Nephron progenitor cell (in vitro differentiated cells): ENCODE data around the gene GRM8.

Experiments used
- DNase-seq: peaks from one replicate; pipeline ENCODE4 v3.0.0; 2021
- H3K27ac Mint-ChIP-seq: 2 replicates; pipeline ENCODE4 v1.8.0; 2021; ENCODE audit warnings: mild to moderate bottlenecking, moderate library complexity, mixed read lengths
- H3K27me3 Mint-ChIP-seq: 2 replicates; pipeline ENCODE4 v1.8.0; 2021; ENCODE audit warnings: mild to moderate bottlenecking, low read depth, mixed read lengths; ENCODE audit not compliant: poor library complexity
- H3K36me3 Mint-ChIP-seq: 2 replicates; pipeline ENCODE4 v1.8.0; 2021; ENCODE audit warnings: low read depth, mixed read lengths
- H3K4me1 Mint-ChIP-seq: 2 replicates; pipeline ENCODE4 v1.8.0; 2021; ENCODE audit warnings: mixed read lengths
- H3K4me3 Mint-ChIP-seq: 2 replicates; pipeline ENCODE4 v1.8.0; 2021; ENCODE audit warnings: mild to moderate bottlenecking, moderate library complexity, mixed read lengths
- H3K9me3 Mint-ChIP-seq: 2 replicates; pipeline ENCODE4 v1.8.0; 2021; ENCODE audit warnings: mild to moderate bottlenecking, moderate library complexity, mixed read lengths
- CTCF ChIP-seq: fragments of 200-600 bp; sonication (generic); IDR thresholded peaks from 2 replicates; pipeline ENCODE4 v1.5.0; 2021; ENCODE audit warnings: antibody characterized with exemption

The GRM8 gene

GRCh38 chr7:126818393-126819196 is 434.1 kb downstream of the GRM8 start:
- TF ChIP-seq CTCF: no peak
- H3K9me3 Mint-ChIP-seq: no peaks in the 10 kb centered on the region

GRCh38 chr7:126809188-126809587 is 443.6 kb downstream of the GRM8 start:
- Mint-ChIP-seq H3K9me3 (peaks cover 10% of the 10 kb centered on the region), H3K27ac (no peak overlapping the region)
- DNase-seq: no peak

More at GRCh38 chr7:126818393-126819196, 434.1 kb downstream of the GRM8 start:
- Mint-ChIP-seq H3K4me3 (no peak overlapping the region), H3K4me1 (no peaks in the 10 kb centered on the region), H3K27me3 (no peaks in the 10 kb centered on the region), H3K36me3 (no peaks in the 10 kb centered on the region), H3K27ac (no peak overlapping the region)
- no peak for DNase-seq

GRCh38 chr7:126806614-126807013 is 446.1 kb downstream of the GRM8 start:
- Mint-ChIP-seq H3K36me3 (no peaks in the 10 kb centered on the region), H3K4me1 (no peaks in the 10 kb centered on the region), H3K9me3 (peaks cover 18% of the 10 kb centered on the region), H3K27me3 (peaks cover 11% of the 10 kb centered on the region), H3K4me3 (no peak overlapping the region), H3K27ac (no peak overlapping the region)
- DNase-seq: no peak
- no peak for TF ChIP-seq CTCF

More at GRCh38 chr7:126809188-126809587, 443.6 kb downstream of the GRM8 start:
- H3K36me3 Mint-ChIP-seq: no peaks in the 10 kb centered on the region
- H3K27me3 Mint-ChIP-seq: peaks cover 11% of the 10 kb centered on the region
- H3K4me1 Mint-ChIP-seq: no peaks in the 10 kb centered on the region
- H3K4me3 Mint-ChIP-seq: no peak overlapping the region
- TF ChIP-seq CTCF: no peak

GRCh38 chr7:126805351-126805750 is 447.4 kb downstream of the GRM8 start:
- no peak for TF ChIP-seq CTCF
- no peak overlapping the region for H3K27ac Mint-ChIP-seq
- H3K9me3 Mint-ChIP-seq: peaks cover 9% of the 10 kb centered on the region
- H3K4me3 Mint-ChIP-seq: no peak overlapping the region
- no peaks in the 10 kb centered on the region for H3K4me1 Mint-ChIP-seq
- no peak for DNase-seq
- no peaks in the 10 kb centered on the region for H3K36me3 Mint-ChIP-seq
- peaks cover 7% of the 10 kb centered on the region for H3K27me3 Mint-ChIP-seq

GRCh38 chr7:126804604-126805003 is 448.1 kb downstream of the GRM8 start:
- peaks cover 7% of the 10 kb centered on the region for H3K27me3 Mint-ChIP-seq
- H3K4me3 Mint-ChIP-seq: no peak overlapping the region
- H3K27ac Mint-ChIP-seq: no peak overlapping the region
- no peak for DNase-seq
- no peaks in the 10 kb centered on the region for H3K4me1 Mint-ChIP-seq
- H3K9me3 Mint-ChIP-seq: peaks cover 9% of the 10 kb centered on the region
- no peaks in the 10 kb centered on the region for H3K36me3 Mint-ChIP-seq
- no peak for TF ChIP-seq CTCF

GRCh38 chr7:126803990-126804389 is 448.8 kb downstream of the GRM8 start:
- no peak for TF ChIP-seq CTCF
- Mint-ChIP-seq H3K4me3 (no peak overlapping the region), H3K4me1 (no peaks in the 10 kb centered on the region), H3K9me3 (peaks cover 9% of the 10 kb centered on the region), H3K27ac (no peak overlapping the region), H3K36me3 (no peaks in the 10 kb centered on the region), H3K27me3 (peaks cover 7% of the 10 kb centered on the region)
- no peak for DNase-seq
